PFSK-1 (cell line): ENCODE results near the gene GALNT10.

Experiments
- POLR2AphosphoS5 ChIP-seq: IDR thresholded peaks from 2 replicates; pipeline ENCODE4 v1.6.1; 2012; ENCODE audit warnings: low read depth, mild to moderate bottlenecking, control low read depth, low read length, moderate library complexity
- REST ChIP-seq, 2 experiments: IDR thresholded peaks; 2 replicates each; pipeline versions ENCODE4 v1.6.1 to v1.8.0; 2011 to 2012; ENCODE audit warnings: low read depth in 2 of 2, low read length in 2 of 2, control low read depth in 1 of 2, inconsistent platforms in 1 of 2, mild to moderate bottlenecking in 1 of 2, moderate library complexity in 1 of 2; ENCODE audit not compliant: insufficient read depth in 1 of 2
- TAF1 ChIP-seq: IDR thresholded peaks from 2 replicates; pipeline ENCODE4 v1.6.1; 2012; ENCODE audit warnings: low read length, control low read depth, borderline replicate concordance; ENCODE audit not compliant: insufficient read depth

GRCh38 chr5:154422298-154422697 is 231.8 kb downstream of the GALNT10 start:
- TF ChIP-seq REST (IDR thresholded peaks at IDR 0.05; ENCODE audit: insufficient read depth in 1 of 2, low read depth in 2 of 2, low read length in 2 of 2) (no peak), POLR2AphosphoS5 (no peak), TAF1 (no peak)
